Bronchial epithelial cell (primary cell): ENCODE data around the gene B3GAT1. TPM values are rescaled to one million over a fixed set of nuclear protein-coding genes. Genes with fewer than 3 reads are reported as not detected.
"Not testable (repeated sequence)": the region's sequence is repeated elsewhere in the genome, so short reads cannot be mapped to it uniquely, and the experiment has no call there.

Experiments used
- DNase-seq: peaks from one replicate; pipeline ENCODE4 v3.0.0-alpha.2; 2010; ENCODE audit warnings: low read depth
- FAIRE-seq: peaks from 2 replicates; lab custom pipeline; 2011; peaks lifted over from hg19 to GRCh38; lab: Jason Lieb, UNC
- H3K27me3 ChIP-seq: 2 replicates; pipeline ENCODE4 v1.5.1; 2011; ENCODE audit warnings: low read length; ENCODE audit not compliant: control insufficient read depth, insufficient read depth
- H3K36me3 ChIP-seq: 2 replicates; pipeline ENCODE4 v1.5.1; 2011; ENCODE audit warnings: low read length; ENCODE audit not compliant: control insufficient read depth, insufficient read depth
- H3K4me3 ChIP-seq: 2 replicates; pipeline ENCODE4 v1.5.1; 2011; ENCODE audit warnings: mild to moderate bottlenecking, low read depth, low read length, control low read depth
- total RNA-seq: library from RNA; depleted of rRNA; stranded (reverse); fragments of >200 nt; gene quantifications from 2 replicates; pipeline ENCODE4 v1.2.1, GENCODE V29; 2014
- TF ChIP-seq, protein P1 (sequence below): IDR thresholded peaks from 2 replicates; pipeline ENCODE4 v1.5.1; 2011; ENCODE audit warnings: mild to moderate bottlenecking, moderate library complexity, low read length, control low read depth, inconsistent platforms; ENCODE audit not compliant: insufficient read depth, severe bottlenecking

Gene B3GAT1
- total RNA-seq, 1 donor from 2014 or later: under 0.01 TPM

DNA sequence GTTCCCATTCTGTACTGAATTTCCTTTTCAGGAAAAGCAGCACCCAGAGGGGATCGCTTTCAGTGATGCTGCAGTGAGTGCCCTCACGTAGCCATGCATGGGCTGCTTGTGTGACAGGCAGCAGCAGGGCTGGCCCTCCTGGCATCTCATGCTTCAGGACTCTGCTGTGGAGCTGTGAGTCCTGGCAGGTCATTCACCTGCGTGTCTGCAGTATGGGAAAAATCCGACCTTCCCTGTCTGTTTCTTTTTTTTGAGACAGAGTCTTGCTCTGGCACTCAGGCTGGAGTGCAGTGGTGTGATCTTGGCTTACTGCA is 66.8 kb downstream of the B3GAT1 start:
- FAIRE-seq (no peak), DNase-seq (no peak)
- TF ChIP-seq, protein P1, sequence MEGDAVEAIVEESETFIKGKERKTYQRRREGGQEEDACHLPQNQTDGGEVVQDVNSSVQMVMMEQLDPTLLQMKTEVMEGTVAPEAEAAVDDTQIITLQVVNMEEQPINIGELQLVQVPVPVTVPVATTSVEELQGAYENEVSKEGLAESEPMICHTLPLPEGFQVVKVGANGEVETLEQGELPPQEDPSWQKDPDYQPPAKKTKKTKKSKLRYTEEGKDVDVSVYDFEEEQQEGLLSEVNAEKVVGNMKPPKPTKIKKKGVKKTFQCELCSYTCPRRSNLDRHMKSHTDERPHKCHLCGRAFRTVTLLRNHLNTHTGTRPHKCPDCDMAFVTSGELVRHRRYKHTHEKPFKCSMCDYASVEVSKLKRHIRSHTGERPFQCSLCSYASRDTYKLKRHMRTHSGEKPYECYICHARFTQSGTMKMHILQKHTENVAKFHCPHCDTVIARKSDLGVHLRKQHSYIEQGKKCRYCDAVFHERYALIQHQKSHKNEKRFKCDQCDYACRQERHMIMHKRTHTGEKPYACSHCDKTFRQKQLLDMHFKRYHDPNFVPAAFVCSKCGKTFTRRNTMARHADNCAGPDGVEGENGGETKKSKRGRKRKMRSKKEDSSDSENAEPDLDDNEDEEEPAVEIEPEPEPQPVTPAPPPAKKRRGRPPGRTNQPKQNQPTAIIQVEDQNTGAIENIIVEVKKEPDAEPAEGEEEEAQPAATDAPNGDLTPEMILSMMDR: no peak

DNA sequence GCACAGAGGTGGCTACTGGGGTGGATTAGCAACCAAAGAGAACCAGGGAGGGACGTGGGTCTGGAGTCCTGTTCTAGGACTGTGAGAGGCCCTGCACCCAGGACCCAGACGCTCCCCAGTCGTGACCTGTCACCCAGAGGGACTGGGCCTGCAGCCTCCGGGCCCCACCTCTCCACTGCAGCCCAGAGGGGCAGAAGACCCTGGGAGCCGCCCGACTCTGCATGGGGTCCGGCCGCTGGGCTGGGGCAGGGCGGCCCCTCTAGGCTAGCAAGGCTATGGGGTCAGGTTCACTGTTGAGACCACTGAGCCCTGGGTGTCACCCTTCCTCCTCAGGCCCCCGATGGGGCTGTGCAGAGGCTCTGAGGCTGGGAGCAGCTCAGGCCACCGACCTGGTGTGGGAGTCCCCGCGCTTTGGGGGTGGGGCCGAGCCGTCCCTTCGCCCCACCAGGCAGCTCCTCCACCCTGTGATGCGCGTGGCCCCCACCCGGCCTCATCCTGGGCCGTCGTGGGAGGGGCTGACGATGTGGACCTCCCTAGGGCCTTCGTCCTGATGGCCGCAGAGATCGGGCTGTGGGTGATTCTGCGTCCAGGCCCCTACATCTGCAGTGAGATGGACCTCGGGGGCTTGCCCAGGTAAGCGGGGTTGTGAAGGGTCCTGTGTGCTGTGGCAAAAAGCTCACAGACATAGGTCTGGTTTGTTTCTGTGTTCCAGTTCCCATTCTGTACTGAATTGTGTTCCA is 67.4 kb downstream of the B3GAT1 start:
- H3K36me3 ChIP-seq, H3K27me3 ChIP-seq, DNase-seq, FAIRE-seq, H3K4me3 ChIP-seq: not testable (repeated sequence)

More for the DNA sequence above, 66.8 kb downstream of the B3GAT1 start:
- Histone ChIP-seq H3K27me3 (no peaks in the 10 kb centered on the region), H3K4me3 (no peak overlapping the region), H3K36me3 (no peaks in the 10 kb centered on the region)

DNA sequence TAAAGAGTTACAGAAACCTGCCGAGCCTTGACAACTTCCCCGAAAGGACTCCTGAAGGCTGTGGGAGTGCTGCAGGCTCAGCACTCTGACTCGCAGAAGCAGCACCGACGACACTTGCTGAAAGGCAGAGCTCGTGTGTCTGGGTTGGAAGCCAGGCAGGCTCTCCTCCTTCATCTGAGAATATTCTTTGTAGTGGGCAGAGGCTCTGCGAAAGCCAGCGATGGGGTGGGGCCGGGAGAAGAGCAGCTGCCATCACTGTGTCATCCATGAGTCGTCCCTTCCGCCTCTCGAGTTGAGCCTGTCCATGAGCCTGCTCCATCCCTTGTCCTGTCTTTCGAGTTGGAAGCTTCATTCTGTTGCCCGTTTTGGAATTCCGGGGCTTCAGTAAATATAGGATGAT is 68.4 kb downstream of the B3GAT1 start:
- H3K4me3 ChIP-seq: no peak overlapping the region

DNA sequence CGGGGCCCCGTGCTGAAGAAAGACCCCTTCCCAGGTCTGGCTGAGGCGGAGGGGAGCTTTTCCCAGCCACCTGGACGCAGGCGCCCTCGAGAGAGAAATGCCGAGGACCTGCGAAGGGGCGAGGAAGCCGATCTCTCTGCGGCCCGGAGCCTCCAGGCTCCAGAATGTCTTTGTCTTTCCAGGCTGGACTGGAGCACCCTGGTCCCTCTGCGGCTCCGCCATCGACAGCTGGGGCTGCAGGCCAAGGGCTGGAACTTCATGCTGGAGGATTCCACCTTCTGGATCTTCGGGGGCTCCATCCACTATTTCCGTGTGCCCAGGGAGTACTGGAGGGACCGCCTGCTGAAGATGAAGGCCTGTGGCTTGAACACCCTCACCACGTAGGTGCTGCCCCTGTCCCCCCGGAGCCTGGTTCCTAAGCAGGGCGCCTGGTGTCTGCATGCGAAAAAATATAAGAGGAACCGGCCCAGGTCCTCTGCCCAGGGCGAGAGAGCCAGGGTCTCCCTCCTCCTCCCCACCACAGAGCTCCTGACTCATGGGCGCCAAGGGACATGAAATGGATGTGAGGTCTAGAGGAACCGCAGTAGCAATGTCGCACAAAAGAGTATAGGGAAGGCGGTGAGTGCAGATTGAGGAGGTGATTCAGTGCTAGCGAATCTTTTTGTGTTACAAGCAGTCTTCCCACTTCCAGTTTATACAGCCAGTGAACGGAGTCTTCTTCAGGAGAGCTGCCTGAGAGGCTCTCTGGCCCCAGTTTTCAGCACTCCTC is 69.3 kb downstream of the B3GAT1 start:
- FAIRE-seq (no peak), DNase-seq (no peak)
- Histone ChIP-seq H3K36me3 (no peaks in the 10 kb centered on the region), H3K4me3 (no peak overlapping the region), H3K27me3 (no peaks in the 10 kb centered on the region)
- TF ChIP-seq, protein P1: no peak

More for the DNA sequence above, 68.4 kb downstream of the B3GAT1 start:
- H3K36me3 ChIP-seq: no peaks in the 10 kb centered on the region
- no peak for FAIRE-seq
- DNase-seq: no peak
- H3K27me3 ChIP-seq: no peaks in the 10 kb centered on the region
- TF ChIP-seq, protein P1: no peak

DNA sequence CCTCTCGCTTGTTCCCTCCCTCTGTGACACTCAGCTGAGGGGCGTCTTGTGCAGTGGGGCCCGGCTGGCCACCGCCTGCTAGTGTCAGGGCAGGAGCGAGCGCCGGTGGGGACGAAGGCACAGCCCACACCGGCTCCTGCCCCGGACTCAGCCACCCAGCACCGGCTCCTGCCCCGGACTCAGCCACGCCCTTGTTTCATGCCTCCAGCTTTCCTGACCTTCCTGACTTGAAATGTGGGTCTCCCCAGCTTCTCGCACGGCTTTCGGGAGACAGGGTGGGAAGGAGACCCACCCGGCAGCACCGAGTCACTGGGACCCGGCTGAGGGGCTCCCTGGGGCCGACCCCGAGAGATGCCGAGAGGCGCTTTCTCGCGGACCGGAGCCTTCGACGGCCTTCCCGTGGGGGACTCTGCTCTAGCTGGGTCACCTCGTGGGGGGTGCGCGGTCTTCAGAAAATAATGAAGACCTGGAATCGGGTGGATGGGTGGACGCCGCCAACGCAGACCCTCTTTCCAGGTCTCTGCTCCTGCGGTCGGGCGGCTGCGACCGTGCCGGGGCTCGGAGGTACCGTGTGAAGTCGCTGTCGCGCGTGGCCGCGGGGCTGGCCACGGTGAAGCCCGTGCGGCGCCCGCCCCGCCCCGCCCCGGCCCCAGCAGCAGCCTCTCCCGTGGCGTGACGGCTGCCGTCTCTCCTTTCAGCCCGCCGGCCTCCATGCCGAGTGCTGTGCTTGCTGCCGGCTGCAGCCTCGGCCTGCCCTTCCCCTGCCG is 70.1 kb downstream of the B3GAT1 start:
- TF ChIP-seq, protein P1: no peak
- Histone ChIP-seq H3K36me3 (no peaks in the 10 kb centered on the region), H3K27me3 (no peaks in the 10 kb centered on the region), H3K4me3 (no peak overlapping the region)
- FAIRE-seq (no peak), DNase-seq (no peak)

DNA sequence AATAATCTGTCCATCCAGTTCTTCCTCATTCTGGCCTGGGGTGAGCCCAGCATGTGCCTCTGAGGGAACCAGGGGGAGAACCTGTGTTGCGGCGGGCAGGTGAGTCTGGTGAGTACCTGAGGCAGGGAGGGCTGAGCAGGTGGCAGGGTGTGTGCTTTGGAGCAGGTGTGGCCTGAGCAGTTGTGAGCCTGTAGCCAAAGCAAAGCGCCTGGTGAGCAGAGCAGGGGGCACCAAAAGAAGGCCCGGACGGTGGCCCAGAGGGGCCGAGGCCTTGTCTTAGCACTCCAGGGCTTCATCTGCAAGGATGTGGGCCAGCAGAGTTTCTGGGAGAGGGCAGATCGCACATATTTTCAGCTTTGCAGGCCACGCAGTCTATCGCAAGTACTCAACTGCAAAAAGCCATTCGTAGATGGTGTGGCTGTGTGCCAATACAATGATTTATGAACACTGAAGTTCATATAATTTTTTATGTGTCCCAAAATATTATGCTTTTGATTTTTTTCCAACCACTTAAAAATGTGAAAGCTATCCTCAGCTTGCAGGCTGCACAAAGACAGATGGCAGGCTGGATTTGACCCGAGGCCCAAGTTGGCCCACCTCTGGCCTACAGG is 71.6 kb downstream of the B3GAT1 start:
- no peak overlapping the region for H3K4me3 ChIP-seq
- FAIRE-seq: no peak
- TF ChIP-seq, protein P1: no peak

More for the DNA sequence above, 71.6 kb downstream of the B3GAT1 start:
- DNase-seq: no peak
- no peaks in the 10 kb centered on the region for H3K27me3 ChIP-seq
- H3K36me3 ChIP-seq: no peaks in the 10 kb centered on the region
